Sigmoid colon (tissue), 4 donors: ENCODE measurements around the gene CATSPER4.

Source experiments
- POLR2A ChIP-seq, 2 donors: fragments of 450-650 bp; IDR thresholded peaks; one replicate each; pipeline ENCODE4 v1.6.1; 2016; ENCODE audit warnings: antibody characterized with exemption in 2 of 2, mild to moderate bottlenecking in 2 of 2, moderate library complexity in 2 of 2
- POLR2AphosphoS5 ChIP-seq, 4 donors: sonication (generic); formaldehyde crosslinking; IDR thresholded peaks; one replicate each; pipeline ENCODE4 v1.6.1; 2017; ENCODE audit warnings: antibody characterized with exemption in 4 of 4
- TF ChIP-seq, protein P1 (sequence below), 4 experiments: fragments of 450-650 bp in 3 of 4; fragments of 200-600 bp in 1 of 4; IDR thresholded peaks; one replicate each; pipeline ENCODE4 v1.5.1; 2016 to 2019; ENCODE audit warnings: antibody characterized with exemption in 4 of 4, mild to moderate bottlenecking in 3 of 4, moderate library complexity in 2 of 4

DNA sequence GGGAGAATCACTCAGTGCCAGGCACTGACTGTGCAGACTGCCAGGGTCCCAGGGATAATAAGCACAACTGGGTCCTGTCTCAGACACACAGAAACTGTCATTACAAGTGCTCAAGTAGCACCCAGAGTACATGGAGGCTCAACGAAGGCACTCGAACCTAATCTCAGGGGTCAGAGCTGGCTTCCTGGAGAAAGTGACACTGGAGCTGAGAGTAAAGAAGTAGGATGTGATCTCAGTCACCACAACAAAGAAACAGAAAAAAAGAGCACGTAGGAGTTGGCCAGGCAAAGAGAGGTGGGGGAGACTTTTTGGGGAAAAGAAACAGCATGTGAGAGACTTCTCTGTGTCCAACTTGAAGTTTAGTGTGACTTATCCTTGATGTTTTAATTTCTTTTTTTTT is 1.3 kb downstream of the CATSPER4 start:
- TF ChIP-seq, protein P1, sequence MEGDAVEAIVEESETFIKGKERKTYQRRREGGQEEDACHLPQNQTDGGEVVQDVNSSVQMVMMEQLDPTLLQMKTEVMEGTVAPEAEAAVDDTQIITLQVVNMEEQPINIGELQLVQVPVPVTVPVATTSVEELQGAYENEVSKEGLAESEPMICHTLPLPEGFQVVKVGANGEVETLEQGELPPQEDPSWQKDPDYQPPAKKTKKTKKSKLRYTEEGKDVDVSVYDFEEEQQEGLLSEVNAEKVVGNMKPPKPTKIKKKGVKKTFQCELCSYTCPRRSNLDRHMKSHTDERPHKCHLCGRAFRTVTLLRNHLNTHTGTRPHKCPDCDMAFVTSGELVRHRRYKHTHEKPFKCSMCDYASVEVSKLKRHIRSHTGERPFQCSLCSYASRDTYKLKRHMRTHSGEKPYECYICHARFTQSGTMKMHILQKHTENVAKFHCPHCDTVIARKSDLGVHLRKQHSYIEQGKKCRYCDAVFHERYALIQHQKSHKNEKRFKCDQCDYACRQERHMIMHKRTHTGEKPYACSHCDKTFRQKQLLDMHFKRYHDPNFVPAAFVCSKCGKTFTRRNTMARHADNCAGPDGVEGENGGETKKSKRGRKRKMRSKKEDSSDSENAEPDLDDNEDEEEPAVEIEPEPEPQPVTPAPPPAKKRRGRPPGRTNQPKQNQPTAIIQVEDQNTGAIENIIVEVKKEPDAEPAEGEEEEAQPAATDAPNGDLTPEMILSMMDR (IDR thresholded peaks at IDR 0.05): no peak
- no peak for TF ChIP-seq POLR2AphosphoS5 (IDR thresholded peaks at IDR 0.05)
- TF ChIP-seq POLR2A (IDR thresholded peaks at IDR 0.05): no peak
